HEK293 (cell line): ENCODE results near the gene ZDHHC1.

Experiments used
- CTCF ChIA-PET: fragments of 350-600 bp; formaldehyde crosslinking; extraction: SDS; loops from one replicate; lab custom pipeline; 2021; ENCODE audit warnings: antibody characterized with exemption; lab: Yijun Ruan, JAX
- POLR2A ChIA-PET: fragments of 300-600 bp; formaldehyde crosslinking; extraction: SDS; loops from one replicate; lab custom pipeline; 2020; ENCODE audit warnings: antibody characterized with exemption, inconsistent platforms; lab: Yijun Ruan, JAX
- H3K27ac ChIP-seq: fragments of 200-500 bp; sonication (Bioruptor generic); 2 replicates; pipeline ENCODE4 v1.5.1; 2014; ENCODE audit warnings: low read depth, low read length, control low read depth, inconsistent platforms; ENCODE audit errors: extremely low read depth
- H3K36me3 ChIP-seq, 2 experiments: fragments of 200-500 bp in 1 of 2; sonication (Bioruptor generic) in 1 of 2; 1 replicate in 1 of 2; 2 replicates in 1 of 2; pipeline ENCODE4 v1.5.1; 2014 to 2017; ENCODE audit warnings: inconsistent platforms in 2 of 2, low read length in 2 of 2; ENCODE audit not compliant: control insufficient read depth in 2 of 2, insufficient read depth in 1 of 2
- H3K4me1 ChIP-seq: fragments of 200-500 bp; sonication (Bioruptor generic); 2 replicates; pipeline ENCODE4 v1.5.1; 2014; ENCODE audit warnings: mild to moderate bottlenecking, low read length, inconsistent platforms; ENCODE audit not compliant: control insufficient read depth, insufficient read depth
- H3K4me3 ChIP-seq: 2 replicates; pipeline ENCODE4 v1.5.1; 2011; ENCODE audit warnings: low read depth, mild to moderate bottlenecking, control low read depth, low read length, moderate library complexity
- H3K9me3 ChIP-seq: fragments of 200-500 bp; sonication (Bioruptor generic); 2 replicates; pipeline ENCODE4 v1.5.1; 2014; ENCODE audit warnings: low read depth, low read length, inconsistent platforms; ENCODE audit not compliant: control insufficient read depth, insufficient read depth
- HOXD13 ChIP-seq: sonication (generic); formaldehyde crosslinking; IDR thresholded peaks from 2 replicates; pipeline ENCODE4 v1.8.0; 2022; ENCODE audit warnings: missing genetic modification reagents, borderline replicate concordance
- KLF8 ChIP-seq: fragments of 450-650 bp; formaldehyde crosslinking; IDR thresholded peaks from 2 replicates; pipeline ENCODE4 v1.5.1; 2016; ENCODE audit warnings: missing biosample characterization, missing genetic modification characterization
- SALL2 ChIP-seq: fragments of 450-650 bp; formaldehyde crosslinking; IDR thresholded peaks from 2 replicates; pipeline ENCODE4 v1.5.0; 2017; ENCODE audit warnings: missing biosample characterization, mild to moderate bottlenecking, missing genetic modification characterization, borderline replicate concordance
- ZFHX2 ChIP-seq: fragments of 450-650 bp; formaldehyde crosslinking; conservative IDR thresholded peaks from 2 replicates; pipeline ENCODE4 v1.5.1; 2016; ENCODE audit warnings: missing biosample characterization, missing genetic modification characterization
- ZFP3 ChIP-seq: fragments of 450-650 bp; formaldehyde crosslinking; IDR thresholded peaks from 2 replicates; pipeline ENCODE4 v1.5.1; 2016; ENCODE audit warnings: low read depth, missing biosample characterization, missing genetic modification characterization
- ZFP69B ChIP-seq: fragments of 450-650 bp; formaldehyde crosslinking; IDR thresholded peaks from 2 replicates; pipeline ENCODE4 v1.5.1; 2016; ENCODE audit warnings: missing biosample characterization, missing genetic modification characterization
- ZNF121 ChIP-seq: fragments of 450-650 bp; formaldehyde crosslinking; IDR thresholded peaks from 2 replicates; pipeline ENCODE4 v1.5.1; 2016; ENCODE audit warnings: missing biosample characterization, missing genetic modification characterization
- ZNF266 ChIP-seq: fragments of 450-650 bp; formaldehyde crosslinking; IDR thresholded peaks from 2 replicates; pipeline ENCODE4 v1.5.1; 2016; ENCODE audit warnings: missing biosample characterization, missing genetic modification characterization, low read depth
- ZNF555 ChIP-seq: fragments of 450-650 bp; formaldehyde crosslinking; conservative IDR thresholded peaks from 2 replicates; pipeline ENCODE4 v1.5.1; 2017; ENCODE audit warnings: missing biosample characterization, mild to moderate bottlenecking, missing genetic modification characterization, inconsistent platforms
- ZNF600 ChIP-seq: fragments of 450-650 bp; formaldehyde crosslinking; IDR thresholded peaks from 2 replicates; pipeline ENCODE4 v1.5.1; 2016; ENCODE audit warnings: missing biosample characterization, missing genetic modification characterization
- ZNF670 ChIP-seq: fragments of 450-650 bp; formaldehyde crosslinking; IDR thresholded peaks from 2 replicates; pipeline ENCODE4 v1.5.1; 2016; ENCODE audit warnings: missing biosample characterization, missing genetic modification characterization, low read depth
- ZNF777 ChIP-seq: fragments of 450-650 bp; formaldehyde crosslinking; IDR thresholded peaks from 2 replicates; pipeline ENCODE4 v1.5.1; 2017; ENCODE audit warnings: missing biosample characterization, missing genetic modification characterization, borderline replicate concordance
- ZNF792 ChIP-seq: fragments of 450-650 bp; formaldehyde crosslinking; IDR thresholded peaks from 2 replicates; pipeline ENCODE4 v1.5.1; 2016; ENCODE audit warnings: missing biosample characterization, missing genetic modification characterization
- TF ChIP-seq, protein P1 (sequence below): fragments of 450-650 bp; formaldehyde crosslinking; IDR thresholded peaks from 2 replicates; pipeline ENCODE4 v1.5.1; 2016; ENCODE audit warnings: missing biosample characterization, missing genetic modification characterization
- TF ChIP-seq, protein P2 (sequence below): fragments of 450-650 bp; formaldehyde crosslinking; IDR thresholded peaks from 2 replicates; pipeline ENCODE4 v1.5.1; 2016; ENCODE audit warnings: missing biosample characterization, missing genetic modification characterization

Gene ZDHHC1

DNA sequence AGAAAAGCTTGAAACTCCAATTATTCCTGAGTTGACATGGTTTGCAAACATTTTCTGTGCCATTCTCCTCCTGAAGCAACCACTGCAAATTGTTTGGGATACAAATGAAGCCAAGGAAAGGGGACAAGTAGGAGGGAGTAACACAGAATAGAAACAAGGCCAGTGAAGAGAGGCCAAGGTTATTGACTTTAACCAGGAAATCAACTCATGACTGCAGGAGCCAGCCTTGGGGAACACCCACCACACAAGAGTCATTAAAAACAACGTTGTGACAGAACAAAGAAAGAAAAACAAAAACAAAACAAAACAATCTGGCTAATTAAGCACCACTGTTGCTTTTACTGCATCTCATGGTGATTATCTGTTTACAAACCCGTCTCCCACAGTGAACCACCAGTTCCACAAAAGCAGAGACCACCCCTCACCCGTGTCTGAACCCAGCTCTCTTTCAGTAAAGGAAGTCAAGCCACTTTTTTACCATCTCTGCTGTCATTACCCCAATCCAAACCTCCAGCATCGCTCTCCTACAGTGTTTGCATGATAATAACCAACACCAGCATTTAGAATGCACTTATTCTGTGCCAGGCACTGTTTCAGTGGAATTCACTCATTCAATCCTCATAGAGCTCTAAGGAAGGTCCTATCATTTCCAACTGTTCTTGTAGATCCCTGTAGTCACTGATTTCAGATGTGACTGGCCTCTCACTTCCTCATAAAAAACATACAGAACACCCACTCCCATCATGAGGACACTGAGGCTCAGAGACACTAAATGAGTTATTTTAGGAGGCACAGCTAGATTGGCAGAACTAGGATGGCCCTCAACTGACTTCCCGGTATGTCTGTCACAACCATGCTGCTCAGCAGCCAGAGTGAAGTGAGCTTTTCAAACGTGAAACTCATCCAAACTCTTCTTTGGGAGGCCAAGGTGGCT lies 2.0 kb downstream of the ZDHHC1 start (continued):
- TF ChIP-seq, protein P1, sequence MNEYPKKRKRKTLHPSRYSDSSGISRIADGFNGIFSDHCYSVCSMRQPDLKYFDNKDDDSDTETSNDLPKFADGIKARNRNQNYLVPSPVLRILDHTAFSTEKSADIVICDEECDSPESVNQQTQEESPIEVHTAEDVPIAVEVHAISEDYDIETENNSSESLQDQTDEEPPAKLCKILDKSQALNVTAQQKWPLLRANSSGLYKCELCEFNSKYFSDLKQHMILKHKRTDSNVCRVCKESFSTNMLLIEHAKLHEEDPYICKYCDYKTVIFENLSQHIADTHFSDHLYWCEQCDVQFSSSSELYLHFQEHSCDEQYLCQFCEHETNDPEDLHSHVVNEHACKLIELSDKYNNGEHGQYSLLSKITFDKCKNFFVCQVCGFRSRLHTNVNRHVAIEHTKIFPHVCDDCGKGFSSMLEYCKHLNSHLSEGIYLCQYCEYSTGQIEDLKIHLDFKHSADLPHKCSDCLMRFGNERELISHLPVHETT (tag by site-specific recombination): no peak
- TF ChIP-seq ZNF555: no peak

DNA sequence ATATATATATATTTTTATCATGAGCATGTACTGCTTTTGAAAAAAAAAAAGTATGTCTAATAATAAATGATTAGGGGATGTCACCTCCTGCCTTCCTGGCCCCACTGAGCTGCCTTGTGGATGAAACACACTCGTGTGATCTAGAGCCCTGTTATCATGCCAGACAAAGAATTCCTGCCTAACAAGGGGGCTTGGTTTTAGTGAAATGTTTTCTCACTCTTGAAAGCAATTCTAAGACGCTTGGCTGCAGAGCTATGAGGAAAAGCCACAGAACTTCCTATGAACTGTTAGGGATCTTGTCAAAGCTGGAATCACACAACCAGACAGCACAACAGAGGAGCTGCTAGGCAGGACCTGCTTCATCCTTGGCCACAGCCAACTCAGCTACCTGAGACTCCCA lies 4.0 kb downstream of the ZDHHC1 start:
- Histone ChIP-seq H3K9me3 (no peaks in the 10 kb centered on the region), H3K4me1 (peaks cover 3% of the 10 kb centered on the region; the same call in 1 of the 2 replicates), H3K27ac (no peak overlapping the region), H3K4me3 (no peak overlapping the region), H3K36me3 (no peaks in the 10 kb centered on the region)
- CTCF ChIA-PET: interaction anchor here (0.6 to 3.8 kb wide), 7 partner anchors 12 to 549 kb away, joined by 3 to 19 read pairs (median 3); no protein-coding TSS in a partner anchor
- POLR2A ChIA-PET: interaction anchor here (0.8 kb wide), 1 partner anchor 138 kb away, joined by 3 read pairs; no protein-coding TSS in a partner anchor
- TF ChIP-seq ZNF777: no peak
- 0 out of 2 replicates have a peak, but pooled peaks have one; percentile 21 for TF ChIP-seq ZNF600 (tag by site-specific recombination)
- TF ChIP-seq, protein P2, sequence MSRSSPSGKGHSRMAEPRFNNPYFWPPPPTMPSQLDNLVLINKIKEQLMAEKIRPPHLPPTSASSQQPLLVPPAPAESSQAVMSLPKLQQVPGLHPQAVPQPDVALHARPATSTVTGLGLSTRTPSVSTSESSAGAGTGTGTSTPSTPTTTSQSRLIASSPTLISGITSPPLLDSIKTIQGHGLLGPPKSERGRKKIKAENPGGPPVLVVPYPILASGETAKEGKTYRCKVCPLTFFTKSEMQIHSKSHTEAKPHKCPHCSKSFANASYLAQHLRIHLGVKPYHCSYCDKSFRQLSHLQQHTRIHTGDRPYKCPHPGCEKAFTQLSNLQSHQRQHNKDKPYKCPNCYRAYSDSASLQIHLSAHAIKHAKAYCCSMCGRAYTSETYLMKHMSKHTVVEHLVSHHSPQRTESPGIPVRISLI: no peak

DNA sequence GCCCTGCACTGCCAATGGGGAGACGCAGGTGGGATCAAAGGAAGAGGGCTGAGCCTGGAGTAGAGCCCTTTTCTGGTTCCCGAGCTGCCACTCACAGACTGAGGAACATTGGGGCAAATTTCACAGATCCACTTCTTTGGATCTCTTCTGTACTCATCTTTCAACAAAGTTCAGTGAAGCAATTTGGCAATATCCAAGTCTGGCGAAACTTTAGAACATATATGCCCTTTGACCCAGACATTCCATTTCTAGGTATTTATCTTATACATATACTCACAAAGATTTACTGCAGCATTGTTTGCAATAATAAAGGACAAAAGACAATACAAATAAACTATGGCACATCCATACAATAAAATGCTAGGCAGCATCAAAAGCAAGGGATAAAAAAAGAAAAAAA lies 4.9 kb downstream of the ZDHHC1 start:
- no peak overlapping the region for H3K27ac ChIP-seq
- no peak overlapping the region for H3K4me3 ChIP-seq
- H3K4me1 ChIP-seq: peaks cover 3% of the 10 kb centered on the region; the same call in 1 of the 2 replicates
- CTCF ChIA-PET: interaction anchor here (1.1 to 1.3 kb wide), 2 partner anchors 8 to 16 kb away, joined by 3 to 4 read pairs; no protein-coding TSS in a partner anchor
- H3K9me3 ChIP-seq: no peaks in the 10 kb centered on the region
- no peak for TF ChIP-seq ZNF792
- POLR2A ChIA-PET: interaction anchor here (0.8 kb wide), 1 partner anchor 248 kb away, joined by 4 read pairs; no protein-coding TSS in a partner anchor
- no peaks in the 10 kb centered on the region for H3K36me3 ChIP-seq

DNA sequence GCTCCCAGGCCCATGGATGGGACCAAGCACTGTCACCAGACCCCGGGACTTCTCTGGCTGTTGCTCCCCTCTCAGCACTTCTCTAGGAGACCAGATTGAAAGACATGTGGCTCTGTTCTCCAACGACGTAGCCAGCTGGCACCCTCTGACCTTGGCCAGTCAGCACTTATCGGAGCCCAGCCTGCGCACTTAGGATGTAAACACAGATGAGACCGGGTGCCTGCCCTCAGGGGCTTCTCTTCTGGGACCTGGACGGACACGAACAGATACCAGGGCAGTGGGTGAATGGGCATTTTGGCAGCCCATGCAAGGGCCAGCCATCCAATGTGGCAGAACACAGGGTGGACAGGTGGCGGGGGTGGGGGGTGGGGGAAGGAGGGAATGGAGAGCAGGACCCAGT lies 6.6 kb downstream of the ZDHHC1 start:
- ChIA-PET CTCF (no interaction called here), POLR2A (no interaction called here)
- H3K27ac ChIP-seq: no peak overlapping the region
- no peak overlapping the region for H3K4me3 ChIP-seq
- peaks cover 3% of the 10 kb centered on the region; the same call in 1 of the 2 replicates for H3K4me1 ChIP-seq
- no peak for TF ChIP-seq ZNF266
- no peak for TF ChIP-seq HOXD13 (CRISPR knock-in tag)
- TF ChIP-seq ZNF555: no peak
- TF ChIP-seq SALL2 (tag by site-specific recombination): no peak
- TF ChIP-seq KLF8: no peak
- no peaks in the 10 kb centered on the region for H3K36me3 ChIP-seq
- H3K9me3 ChIP-seq: no peaks in the 10 kb centered on the region

DNA sequence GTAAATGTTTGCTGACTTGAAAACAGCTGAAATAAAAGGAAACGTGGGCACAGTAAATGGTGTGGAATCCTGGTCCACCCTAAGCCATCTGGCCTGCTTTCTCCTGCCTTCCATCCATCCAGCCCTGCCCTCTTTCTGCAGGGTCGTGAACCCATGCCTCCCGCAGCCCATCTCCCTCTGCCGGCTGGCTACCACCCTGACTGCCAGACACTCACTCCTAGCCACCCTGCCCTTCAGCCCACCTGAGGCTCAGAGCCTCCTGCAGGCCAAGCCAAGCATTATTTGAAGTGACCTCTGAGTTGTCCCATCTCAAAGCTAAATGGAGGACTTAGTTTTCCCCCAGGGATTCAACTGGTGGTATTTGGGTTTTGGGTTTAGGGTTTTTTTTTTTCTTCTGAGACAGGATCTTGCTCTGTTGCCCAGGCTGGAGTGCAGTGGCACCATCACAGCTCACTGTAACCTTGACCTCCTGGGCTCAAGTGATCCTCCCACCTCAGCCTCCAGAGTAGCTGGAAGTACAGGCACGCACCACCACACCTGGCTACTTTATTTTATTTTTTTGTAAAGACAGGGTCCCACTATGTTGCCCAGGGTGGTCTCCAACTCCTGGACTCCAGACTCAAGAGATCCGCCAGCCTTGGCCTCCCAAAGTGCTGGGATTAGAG lies 8.4 kb downstream of the ZDHHC1 start:
- ChIA-PET POLR2A (no interaction called here), CTCF (interaction anchor here (0.5 to 1.8 kb wide), 4 partner anchors 9 to 104 kb away, joined by 3 to 7 read pairs (median 4); partner anchors contain the start of gene ZDHHC1)
- no peak overlapping the region for H3K4me3 ChIP-seq

More for the DNA sequence above, 8.4 kb downstream of the ZDHHC1 start:
- Histone ChIP-seq H3K9me3 (no peaks in the 10 kb centered on the region), H3K4me1 (no peaks in the 10 kb centered on the region), H3K36me3 (no peaks in the 10 kb centered on the region), H3K27ac (no peak overlapping the region)
- TF ChIP-seq ZNF121 (tag by site-specific recombination): 0 out of 2 replicates have a peak, but pooled peaks have one; percentile 30
- no peak for TF ChIP-seq ZNF670 (tag by site-specific recombination)
- no peak for TF ChIP-seq ZFP3 (tag by site-specific recombination)
- no peak for TF ChIP-seq ZFP69B (tag by site-specific recombination)
- TF ChIP-seq ZFHX2 (tag by site-specific recombination): no peak
